OCI-M2 (cell line): ENCODE results near the gene WFIKKN2.

ENCODE experiments used
- DNase-seq: peaks from one replicate; lab custom pipeline; 2025; ENCODE audit not compliant: unreplicated experiment; lab: John Stamatoyannopoulos, UW

WFIKKN2 gene

DNA sequence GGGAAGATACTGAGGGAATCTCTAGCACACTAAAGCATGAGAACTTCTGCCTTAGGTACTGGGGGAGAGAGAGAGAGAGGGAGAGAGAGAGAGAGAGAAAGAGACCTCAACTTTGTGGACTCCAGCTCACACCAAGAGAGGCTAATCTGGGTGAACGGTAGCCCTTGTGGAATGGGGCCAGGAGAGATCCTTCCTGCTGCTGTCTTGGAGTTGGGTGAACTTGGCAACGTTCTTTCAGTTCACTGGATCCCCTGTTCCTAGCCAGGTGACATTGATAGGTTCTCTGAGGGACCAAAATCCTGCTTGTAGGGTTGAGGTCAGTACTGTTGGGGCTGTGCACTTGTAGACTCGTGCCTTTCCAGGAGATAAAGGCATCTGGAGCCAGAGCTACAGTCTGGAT lies 26.5 kb upstream of the WFIKKN2 start:
- DNase-seq, result no peak

DNA sequence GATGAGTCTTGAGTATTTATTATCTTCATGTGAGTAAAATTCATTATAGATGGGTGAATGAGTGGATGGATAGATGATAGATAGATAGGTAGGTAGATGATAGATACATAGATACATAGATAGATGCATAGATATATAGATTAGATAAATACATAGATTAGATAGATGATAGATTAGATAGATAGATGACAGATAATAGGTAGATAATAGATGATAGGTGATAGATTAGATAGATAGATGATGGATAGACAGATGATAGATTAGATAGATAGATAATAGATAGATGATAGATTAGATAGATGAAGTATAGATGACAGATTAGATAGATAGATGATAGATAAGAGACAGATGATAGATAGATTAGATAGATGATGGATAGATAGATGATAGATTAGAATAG lies 21.8 kb upstream of the WFIKKN2 start:
- DNase-seq, result no peak

DNA sequence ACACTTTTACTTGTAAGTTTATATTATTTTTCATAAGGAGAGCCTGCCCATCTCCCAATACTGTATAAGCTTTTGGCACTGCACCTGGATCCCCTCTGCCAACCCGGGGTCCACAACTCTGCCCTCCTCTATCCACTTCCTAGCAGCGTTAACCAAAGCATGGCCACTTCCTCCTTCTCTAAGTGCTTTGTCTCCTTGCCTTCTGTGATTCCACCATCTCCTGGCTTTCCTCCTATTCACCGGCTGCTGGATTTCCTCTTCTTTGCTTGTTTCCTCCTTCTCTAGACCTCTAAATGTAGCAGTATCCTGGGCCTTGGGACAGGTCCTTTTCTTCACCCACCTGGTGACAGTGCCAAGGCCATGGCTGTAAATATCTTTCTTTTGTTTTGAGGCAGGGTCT lies 20.0 kb upstream of the WFIKKN2 start:
- no peak for DNase-seq

DNA sequence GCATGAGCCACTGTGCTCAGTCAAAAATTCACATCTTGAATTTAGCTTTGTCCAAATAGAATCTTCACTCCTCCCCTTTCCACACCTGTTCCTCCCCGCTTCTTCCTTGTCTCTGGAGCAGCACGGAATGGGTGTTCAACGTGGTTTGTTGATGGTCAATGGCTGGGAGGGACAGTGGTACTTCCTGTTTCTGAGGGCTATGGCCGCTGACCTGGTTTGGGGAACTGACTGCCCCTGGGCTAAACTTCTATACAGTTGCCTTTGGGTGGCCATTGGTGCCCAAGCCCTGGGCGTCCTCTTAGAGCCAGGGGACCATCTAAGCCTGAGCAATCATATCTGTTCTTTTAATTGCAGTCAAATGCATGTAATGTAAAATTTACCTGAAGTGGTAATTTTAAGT lies 19.1 kb upstream of the WFIKKN2 start:
- DNase-seq, result no peak

DNA sequence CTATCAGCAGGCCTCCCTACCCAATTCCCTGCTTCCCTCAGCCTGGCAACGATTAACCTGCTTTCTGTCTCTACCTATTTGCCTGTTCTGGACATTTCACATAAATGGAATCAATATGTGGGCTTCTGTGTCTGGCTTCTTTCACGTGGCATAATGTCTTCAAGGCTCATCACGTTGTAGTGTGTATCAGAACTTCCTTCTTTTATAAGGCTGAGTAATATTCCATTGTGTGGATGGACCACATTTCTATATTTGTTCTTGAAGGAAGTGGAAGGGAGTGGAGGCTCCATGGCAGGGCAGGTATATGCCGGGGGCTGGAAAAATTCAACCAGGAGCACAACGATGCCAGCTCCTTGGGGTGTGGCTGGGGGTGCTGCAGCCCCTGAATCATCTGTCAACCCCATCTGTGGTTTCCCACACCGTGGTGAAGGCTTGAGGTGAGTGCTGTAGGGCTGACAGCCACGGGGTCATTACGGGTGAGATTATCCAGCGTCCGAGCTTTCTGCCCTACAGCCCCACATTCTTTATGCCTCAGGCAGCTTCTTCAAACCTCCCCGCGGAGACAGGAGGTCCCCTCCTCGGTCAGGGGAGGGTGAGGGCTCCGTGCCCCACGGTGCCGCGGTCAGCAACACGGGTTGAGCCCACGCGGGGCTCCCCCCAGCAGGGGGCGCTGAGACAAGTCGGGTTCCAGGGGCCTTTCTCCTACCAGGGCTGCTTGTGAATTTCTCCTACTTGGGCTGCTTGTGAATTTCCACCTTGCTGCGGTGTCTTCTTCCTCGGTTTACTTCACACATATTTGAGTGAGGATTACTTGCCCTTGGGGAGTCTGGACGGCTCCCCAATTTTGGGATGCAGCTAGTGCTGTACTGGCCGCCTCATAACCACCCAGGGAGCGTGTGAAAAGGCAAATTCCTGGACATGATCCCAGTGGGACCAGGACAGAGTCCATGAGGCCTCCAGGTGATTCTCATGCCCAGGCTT lies 18.3 kb upstream of the WFIKKN2 start:
- DNase-seq, result no peak

DNA sequence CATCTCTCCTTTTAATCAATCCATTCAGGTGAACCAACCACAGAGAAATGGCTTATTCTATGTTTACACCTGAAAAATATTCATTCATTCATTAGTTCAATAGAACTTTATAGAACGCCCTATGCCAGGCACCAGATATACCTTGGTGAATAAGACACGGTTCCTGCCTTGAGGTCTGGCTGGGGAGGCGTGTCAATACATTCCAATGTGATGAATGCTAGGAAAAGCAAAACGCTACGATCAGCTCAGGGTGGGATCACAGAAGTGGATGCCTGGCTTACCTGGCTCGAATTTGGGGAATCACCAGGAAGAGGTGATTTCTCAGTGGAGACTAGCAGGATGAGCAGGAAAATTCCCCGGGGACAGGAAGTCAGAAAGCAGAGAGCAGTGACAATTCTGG lies 17.5 kb upstream of the WFIKKN2 start:
- DNase-seq, result no peak

DNA sequence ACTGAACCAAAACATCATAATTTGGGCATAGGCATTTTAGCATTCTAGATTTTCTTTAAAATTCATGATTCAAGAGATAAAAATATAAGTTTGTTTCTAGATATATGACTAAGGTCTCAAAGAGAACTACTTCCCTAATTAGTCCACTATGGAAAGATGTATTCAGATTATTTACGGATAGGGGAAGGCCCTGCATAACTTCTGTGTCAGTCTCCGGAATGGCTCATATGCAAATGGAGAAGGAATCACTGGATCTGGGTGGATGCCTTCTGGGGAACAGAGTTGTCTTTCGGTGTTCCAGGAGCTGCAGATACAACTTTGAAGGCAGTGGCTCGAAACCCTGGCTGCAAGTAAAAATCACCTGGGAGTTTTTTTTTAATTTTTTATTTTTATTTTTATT lies 17.1 kb upstream of the WFIKKN2 start:
- no peak for DNase-seq

DNA sequence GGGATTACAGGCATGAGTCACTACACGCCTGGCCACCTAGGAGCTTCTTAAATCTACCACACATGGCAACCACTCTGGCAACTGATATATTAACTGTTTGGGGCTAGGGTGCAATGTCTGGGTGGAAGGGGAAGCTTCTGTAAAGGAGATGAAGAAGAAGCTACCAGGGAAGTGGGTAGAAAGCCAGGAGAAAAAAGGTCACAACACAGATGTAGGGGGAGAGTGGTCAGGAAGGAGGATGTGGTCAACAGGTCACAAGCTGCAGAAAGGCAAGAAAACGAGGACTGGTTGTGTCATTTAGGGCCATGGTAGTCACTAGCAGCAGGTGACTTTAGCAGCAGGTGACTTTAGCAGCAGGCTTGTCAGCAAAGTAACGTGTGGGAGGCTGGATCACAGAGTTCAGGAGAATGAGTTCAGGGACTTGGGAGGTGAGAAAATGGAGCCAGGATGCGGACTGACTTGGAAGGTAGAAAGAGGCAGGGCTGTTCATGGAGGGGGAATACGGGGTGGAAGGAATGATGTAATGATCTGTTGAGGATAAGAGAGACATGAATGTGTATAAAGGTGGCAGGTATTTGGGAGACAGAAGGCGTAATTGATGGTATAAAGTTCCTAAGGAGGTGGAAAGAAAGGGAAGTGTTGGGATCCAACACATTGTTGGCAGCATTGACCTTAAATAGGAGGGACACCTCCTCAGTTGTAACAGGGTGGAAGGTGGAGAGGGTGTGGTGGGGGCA lies 16.3 kb upstream of the WFIKKN2 start:
- no peak for DNase-seq

DNA sequence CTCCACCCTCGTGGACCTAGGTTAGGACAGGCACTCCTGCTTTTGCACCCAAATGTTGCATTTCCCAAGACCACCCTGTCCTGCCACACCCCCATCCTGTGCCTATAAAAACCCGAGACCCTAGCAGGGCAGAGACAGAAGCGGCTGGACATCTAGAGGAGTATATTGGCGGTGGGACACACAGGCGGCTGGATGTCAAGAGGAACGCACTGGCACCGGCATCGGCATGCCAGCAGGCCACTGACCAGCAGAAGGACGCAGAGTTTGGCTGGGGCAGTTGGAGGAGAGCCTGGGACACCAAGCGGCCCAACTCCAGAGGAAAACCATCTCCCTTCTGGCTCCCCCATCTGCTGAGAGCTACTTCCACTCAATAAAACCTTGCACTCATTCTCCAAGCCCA lies 14.7 kb upstream of the WFIKKN2 start:
- DNase-seq, result no peak

DNA sequence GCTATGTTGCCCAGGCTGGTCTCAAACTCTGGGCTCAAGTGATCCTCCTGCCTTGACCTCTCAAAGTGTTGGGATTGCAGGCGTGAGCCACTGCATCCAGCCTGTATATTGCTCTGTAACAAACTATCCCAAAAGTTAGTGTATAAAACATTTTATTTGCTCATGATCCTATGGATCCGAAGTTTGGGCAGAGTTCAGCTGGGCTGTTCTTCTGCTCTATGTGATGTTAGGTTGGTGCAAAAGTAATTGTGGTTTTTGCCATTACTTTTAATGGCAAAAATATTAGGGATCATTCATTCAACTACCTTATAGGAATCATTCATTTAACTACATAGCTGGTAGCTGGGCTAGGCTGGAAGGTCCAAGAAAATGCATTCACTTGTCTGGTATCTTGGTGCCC lies 12.8 kb upstream of the WFIKKN2 start:
- no peak for DNase-seq

DNA sequence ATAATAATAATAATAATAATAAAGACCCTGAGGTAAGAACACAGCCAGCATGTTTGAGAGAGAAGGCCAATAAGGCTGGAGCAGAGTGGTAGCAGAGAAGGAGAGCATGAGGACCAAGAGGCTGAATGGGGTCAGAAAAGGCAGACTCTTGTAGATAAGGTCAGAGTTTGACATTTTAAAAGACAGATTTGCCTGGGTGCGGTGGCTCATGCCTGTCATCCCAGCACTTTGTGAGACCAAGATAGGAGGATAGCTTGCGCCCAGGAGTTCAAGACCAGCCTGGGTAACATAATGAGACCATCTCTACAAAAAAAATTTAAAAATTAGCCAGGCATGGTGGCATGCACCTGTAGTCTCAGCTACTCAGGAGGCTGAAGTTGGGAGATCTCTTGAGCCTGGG lies 11.0 kb upstream of the WFIKKN2 start:
- DNase-seq, result no peak

DNA sequence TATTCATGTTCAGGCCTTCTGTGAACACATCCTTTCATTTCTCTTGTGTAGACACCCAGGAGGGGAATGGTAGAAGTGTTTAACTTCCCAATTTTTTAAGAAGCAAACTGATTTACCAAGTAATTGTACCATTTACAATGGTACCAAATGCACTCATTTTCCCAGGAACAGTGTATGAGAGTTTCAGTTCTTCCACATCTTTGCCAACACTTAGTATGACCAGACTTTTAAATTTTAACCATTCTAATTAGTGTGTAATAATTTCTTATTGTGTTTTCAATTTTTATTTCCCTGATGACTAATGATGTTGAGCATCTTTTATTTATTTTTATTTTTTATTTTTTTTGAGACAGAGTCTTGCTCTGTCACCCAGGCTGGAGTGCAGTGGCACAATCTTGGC lies 10.2 kb upstream of the WFIKKN2 start:
- no peak for DNase-seq

DNA sequence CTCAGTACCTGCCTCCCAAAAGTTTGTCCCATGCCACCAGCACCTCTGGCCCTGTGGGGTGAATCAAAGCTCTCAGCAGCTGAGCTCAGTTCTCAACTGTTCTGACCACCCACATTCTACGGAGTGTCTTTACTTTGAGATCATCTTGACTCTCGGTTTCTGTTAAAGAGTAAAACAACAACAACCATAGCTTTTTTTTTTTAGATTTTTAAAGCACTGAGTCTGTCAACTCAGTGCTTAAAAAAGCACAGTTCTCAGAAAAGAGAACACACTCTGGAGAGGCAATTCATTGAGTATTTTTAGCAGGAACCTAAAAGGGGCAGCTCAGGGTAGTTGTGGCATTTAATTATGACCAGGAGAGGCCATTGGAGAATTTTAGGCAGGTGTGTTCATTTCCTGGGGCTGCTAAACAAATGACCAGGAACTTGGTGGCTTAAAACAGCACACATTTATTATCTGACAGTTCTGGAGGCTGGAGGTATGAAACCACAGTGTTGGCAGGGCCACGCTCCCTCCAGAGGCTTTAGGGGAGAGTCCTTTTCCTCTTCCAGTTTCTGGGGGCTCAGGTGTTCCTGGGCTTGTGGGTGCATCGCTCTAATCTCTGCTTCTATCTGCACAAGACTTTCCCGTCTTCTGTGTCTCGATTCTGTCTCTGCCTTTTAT lies 6.7 kb upstream of the WFIKKN2 start:
- no peak for DNase-seq

DNA sequence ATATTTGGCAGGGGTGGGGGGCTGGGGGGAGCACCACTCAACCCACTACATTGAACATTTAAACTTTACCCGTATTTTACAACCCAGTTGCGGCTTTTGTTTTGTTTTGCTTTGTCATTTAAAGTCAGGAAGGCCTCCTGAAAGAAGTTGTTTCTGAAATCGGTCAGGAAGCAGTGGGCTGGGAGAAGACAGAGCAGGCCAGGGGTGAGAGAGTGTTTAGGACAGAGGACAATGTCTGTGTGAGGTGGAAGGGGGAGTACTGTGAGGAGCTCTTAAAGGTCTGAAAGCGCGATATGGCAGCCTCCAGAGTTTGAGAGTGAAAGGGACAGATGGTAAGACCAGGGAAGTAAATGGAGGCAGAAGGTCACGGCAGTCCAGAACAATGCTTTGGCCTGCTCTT lies 6.1 kb upstream of the WFIKKN2 start:
- DNase-seq, result no peak

DNA sequence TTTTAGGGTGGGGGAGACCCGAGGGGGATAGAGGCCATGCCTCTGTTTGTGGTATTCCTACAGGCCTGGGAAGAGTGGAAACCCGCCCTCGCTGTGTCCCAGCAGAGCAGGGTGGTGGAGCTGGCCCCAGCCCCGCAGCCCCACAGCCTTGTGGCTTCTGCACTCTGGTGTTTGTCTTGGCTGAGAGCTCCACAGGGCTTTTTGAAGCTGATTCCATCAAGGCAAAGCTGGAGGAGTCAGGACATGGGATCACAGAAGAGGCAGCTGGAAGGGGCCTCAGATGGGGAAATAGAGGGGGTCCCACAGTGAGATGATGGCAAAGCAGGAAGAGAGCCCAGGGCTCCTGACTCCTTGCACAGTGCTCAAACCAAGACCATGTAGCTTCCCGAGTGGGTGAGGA lies 5.0 kb upstream of the WFIKKN2 start:
- DNase-seq, result no peak

DNA sequence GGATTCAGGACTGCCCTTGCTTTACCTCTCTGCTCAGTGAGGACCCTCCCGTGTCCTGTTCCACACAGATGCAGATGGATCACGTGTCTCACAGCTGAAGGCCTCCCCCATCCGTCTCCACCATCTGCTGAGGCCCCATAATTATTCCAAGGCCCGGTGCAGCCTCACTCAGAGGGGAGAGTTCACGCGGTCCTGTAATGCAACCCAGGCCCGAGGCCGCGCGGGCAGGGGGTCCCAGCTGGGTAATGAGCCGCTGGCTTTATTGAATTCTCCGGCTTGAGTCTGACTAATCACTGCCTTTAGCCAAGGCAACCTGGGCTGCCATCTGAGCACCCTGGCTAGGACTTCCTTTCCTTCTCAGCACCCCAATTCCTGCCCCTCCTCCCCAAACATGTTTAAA lies 4.4 kb upstream of the WFIKKN2 start:
- DNase-seq, result no peak

DNA sequence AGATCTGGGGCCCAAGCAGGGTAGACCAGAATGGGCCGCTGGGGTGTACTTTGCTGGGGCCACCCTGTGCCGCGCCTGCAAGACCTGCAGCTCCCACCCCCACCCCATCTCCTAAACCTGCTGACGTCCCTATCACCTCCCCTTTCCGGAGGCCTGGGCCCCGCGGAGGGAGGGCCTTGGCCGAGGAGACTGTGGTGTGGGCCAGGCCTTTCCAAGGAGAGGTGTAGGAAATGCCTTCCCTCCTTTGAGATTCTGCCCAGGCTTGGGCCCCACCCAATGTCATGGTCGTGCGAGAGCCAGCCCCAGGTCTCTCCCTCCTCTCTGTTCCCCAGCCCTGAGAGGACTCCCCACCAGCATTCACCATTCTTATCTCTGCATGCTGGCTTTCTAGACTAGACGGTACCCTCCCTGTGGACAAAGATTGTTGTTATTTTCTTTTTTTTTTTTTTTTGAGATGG lies 3.9 kb upstream of the WFIKKN2 start:
- no peak for DNase-seq

DNA sequence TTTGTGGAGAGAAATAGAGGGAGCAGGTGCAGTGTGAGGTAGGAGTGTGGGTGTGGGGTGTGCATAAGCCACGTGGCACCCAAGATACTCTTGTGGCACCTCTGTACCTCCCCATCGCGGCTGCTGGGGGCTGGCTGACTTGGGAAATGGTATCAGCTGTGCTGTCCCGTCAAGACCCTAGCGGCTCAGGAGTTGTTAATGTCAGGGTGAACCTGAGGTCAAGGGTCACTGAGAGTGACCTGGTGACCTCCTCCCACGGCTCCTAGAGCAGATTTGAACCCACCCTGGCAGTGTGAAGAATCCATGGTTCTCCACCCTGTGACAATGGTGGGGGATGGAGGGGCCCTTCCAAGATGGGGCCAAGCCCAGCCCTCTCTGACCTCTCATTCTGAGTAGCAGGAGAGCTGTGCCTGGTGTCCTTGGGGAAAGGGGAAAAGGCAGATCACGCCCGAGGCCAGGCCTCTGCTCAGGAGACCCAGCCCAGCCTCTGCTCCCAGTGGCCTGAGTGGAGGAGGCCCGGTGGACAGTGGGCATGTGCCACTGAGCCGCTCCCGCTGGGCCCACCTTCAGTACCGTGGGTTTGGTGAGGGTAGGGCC lies 3.0 kb upstream of the WFIKKN2 start:
- DNase-seq, result no peak

DNA sequence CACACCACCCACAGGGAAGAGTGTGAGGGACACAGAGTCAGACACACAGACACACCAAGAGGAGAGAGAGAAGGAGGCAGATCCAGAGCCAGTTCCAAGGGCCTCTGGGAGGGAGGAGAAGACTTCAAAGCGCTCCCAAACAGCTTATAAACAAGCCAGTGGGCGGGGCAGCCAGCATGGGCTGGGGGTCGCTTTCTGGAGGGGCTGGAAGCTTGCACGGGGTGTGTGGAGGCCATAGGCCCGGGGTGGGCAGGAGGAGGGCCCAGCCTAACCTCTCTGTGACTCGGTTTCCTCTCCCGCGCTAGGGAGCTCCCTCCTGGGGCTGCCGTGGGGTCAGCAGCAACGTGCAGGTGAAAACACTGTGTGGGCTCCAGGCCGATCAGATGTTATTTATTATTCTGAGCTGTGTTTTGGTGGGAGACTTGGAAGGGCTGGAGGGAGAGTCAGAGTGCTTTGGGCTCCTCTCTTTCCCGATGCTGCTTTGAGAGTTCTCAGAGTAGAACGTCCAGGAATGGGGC lies 2.5 kb upstream of the WFIKKN2 start:
- DNase-seq, result no peak

DNA sequence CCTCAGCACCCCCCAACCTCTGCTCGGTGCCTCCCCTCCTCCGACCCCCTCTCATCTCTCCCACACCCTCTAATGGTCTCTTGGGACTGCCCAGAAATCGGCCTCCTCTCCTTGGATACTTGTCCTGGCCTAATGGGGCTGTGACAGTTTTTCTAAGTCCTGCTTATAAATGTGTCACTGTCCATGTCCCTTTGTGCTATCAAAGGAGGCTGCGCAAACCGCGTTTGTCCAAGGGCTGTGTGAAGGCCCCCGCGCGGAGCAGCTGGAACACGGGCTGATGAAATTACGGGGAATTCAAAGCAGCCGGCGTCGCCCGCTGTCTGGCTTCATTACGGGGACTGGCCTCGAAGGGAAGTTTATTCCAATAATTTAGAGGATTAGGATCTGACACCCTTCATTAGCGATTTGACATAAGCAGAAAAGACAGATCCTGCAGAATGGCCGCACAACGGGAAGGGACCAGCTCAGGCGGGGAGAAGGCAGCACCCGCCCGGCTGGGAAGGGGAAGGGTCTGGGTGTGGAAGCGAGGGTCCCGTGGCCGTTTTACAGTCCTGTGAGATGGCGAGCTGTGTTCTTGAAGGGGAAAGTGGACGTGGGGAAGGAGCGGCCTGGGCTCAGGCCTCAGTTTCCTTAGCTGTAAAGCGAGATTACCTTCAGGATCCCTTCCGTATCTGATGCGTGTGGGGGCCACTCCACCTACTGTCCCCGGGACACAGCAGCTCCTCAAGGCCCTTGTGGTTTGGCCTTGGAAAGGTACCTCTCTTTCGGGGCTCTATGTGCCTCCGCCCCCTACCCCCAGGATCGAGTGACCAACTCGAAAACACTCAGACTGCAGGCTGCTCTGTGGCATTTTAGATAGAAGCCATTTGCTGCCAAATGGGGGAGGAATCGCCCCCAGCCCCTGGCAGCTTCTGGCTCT lies 1.6 kb upstream of the WFIKKN2 start:
- no peak for DNase-seq
